Measurements from ENCODE around the gene COL28A1. TPM values are rescaled to one million over a fixed set of nuclear protein-coding genes. Genes with fewer than 3 reads are reported as not detected.

Gene COL28A1
- total and polyA plus RNA-seq, 2 of the 13 experiments (the other 11 are each of a cell fraction or from before 2014, with no cell fraction given), result 0.07 to 0.15 TPM

GRCh38 chr7:7569081-7569527, 33.4 kb upstream of the COL28A1 start:
- TF ChIP-seq RNF219 (CRISPR knock-in tag; IDR thresholded peaks at IDR 0.05), result no peak
- no peak for TF ChIP-seq HOXD1 (CRISPR knock-in tag; IDR thresholded peaks at IDR 0.05)
- no peak for TF ChIP-seq TFDP2 (CRISPR knock-in tag; IDR thresholded peaks at IDR 0.05)
- no peak for TF ChIP-seq KDM6A (CRISPR knock-in tag; IDR thresholded peaks at IDR 0.05; ENCODE audit: low read depth)
- TF ChIP-seq MTF2 (CRISPR knock-in tag; IDR thresholded peaks at IDR 0.05; ENCODE audit: borderline replicate concordance), result no peak
- TF ChIP-seq U2AF2 (IDR thresholded peaks at IDR 0.05; ENCODE audit: low read depth, low read length), result no peak
- no peak for TF ChIP-seq ZNF18 (CRISPR knock-in tag; IDR thresholded peaks at IDR 0.05; ENCODE audit: insufficient replicate concordance)
- TF ChIP-seq NR0B2 (CRISPR knock-in tag; IDR thresholded peaks at IDR 0.05), result no peak
- no peak for TF ChIP-seq HMGA1 (CRISPR knock-in tag; conservative IDR thresholded peaks at IDR 0.05)
- Histone ChIP-seq H2AFZ (ENCODE audit: low read length) (no peak overlapping the region), H3K4me1 (ENCODE audit: insufficient read depth, low read length) (peaks cover 37% of the 10 kb centered on the region), H3K36me3 (replicated peaks in 1 of 2; ENCODE audit: control insufficient read depth in 1 of 2, insufficient read depth in 2 of 2, low read length in 2 of 2) (peaks cover 2 to 16% of the 10 kb centered on the region in 2 experiments; a peak in 3 of 5 replicates), H3K4me3 (replicated peaks in 1 of 3; ENCODE audit: insufficient read depth in 1 of 3, low read depth in 2 of 3, low read length in 3 of 3) (peak overlapping the region in 1 of 3 experiments; percentile 79; a peak in 1 of 6 replicates), H3K27ac (ENCODE audit: extremely low read length, insufficient read depth, low read length) (no peak overlapping the region), H3K9ac (ENCODE audit: insufficient read depth, low read depth, low read length) (no peak overlapping the region), H3K79me2 (ENCODE audit: insufficient read depth, low read length) (peaks cover 49% of the 10 kb centered on the region), H3K4me2 (ENCODE audit: low read depth, low read length) (peak overlapping the region; percentile 76), H3K27me3 (ENCODE audit: control insufficient read depth in 1 of 2, insufficient read depth in 2 of 2, low read length in 2 of 2) (no peaks in the 10 kb centered on the region), H4K20me1 (ENCODE audit: insufficient read depth, low read length) (no peaks in the 10 kb centered on the region), H3K9me3 (ENCODE audit: low read length) (no peaks in the 10 kb centered on the region)
- 80% methylated on average over 5 of the region's 5 CpGs for WGBS (ENCODE audit: low lambda C conversion rate)
- FAIRE-seq, result no peak
- CTCF ChIA-PET (ENCODE audit: low intra/inter-chr PET ratio, low total read pairs), result no interaction called here
- intact Hi-C loops (cut with micrococcal nuclease; ENCODE audit: unreplicated experiment) (no loop called here), in situ Hi-C loops (cut with HindIII; ENCODE audit: extremely low pct_ligation_motif_present, low pct_unique_long_range_greater_than_20kb) (no loop called here)
- BruUV-seq (replicated peaks), result no TSS peak
- no peak for ATAC-seq
- POLR2A ChIA-PET, result no interaction called here
- DNase-seq (ENCODE audit: low spot score), result no peak

Data from HepG2 (cell line).